ENCODE data around the gene MYOM1.

MYOM1 gene

GRCh38 chr18:3135536-3135935 is 84.2 kb downstream of the MYOM1 start:
- H3K4me3 ChIP-seq (ENCODE audit: control insufficient read depth, low read depth, low read length): no peak overlapping the region
- no peak for DNase-seq (ENCODE audit: low read depth)
- TF ChIP-seq CTCF (conservative IDR thresholded peaks at IDR 0.05; ENCODE audit: control insufficient read depth, insufficient read depth, low read depth, low read length): no peak

- TF ChIP-seq CTCF (conservative IDR thresholded peaks at IDR 0.05; ENCODE audit: control insufficient read depth, insufficient read depth, low read depth, low read length): no peak
- no peak for DNase-seq (ENCODE audit: low read depth)
- H3K4me3 ChIP-seq (ENCODE audit: control insufficient read depth, low read depth, low read length): no peak overlapping the region
Observed at GRCh38 chr18:3132700-3133099, 87.1 kb downstream of the MYOM1 start.

GRCh38 chr18:3130344-3130743 is 89.4 kb downstream of the MYOM1 start:
- no peak for DNase-seq (ENCODE audit: low read depth)
- H3K4me3 ChIP-seq (ENCODE audit: control insufficient read depth, low read depth, low read length): no peak overlapping the region
- TF ChIP-seq CTCF (conservative IDR thresholded peaks at IDR 0.05; ENCODE audit: control insufficient read depth, insufficient read depth, low read depth, low read length): no peak

- TF ChIP-seq CTCF (conservative IDR thresholded peaks at IDR 0.05; ENCODE audit: control insufficient read depth, insufficient read depth, low read depth, low read length): peak; percentile 91
- DNase-seq (ENCODE audit: low read depth): peak; percentile 83
- H3K4me3 ChIP-seq (ENCODE audit: control insufficient read depth, low read depth, low read length): no peak overlapping the region
Observed at GRCh38 chr18:3129053-3129864, 90.5 kb downstream of the MYOM1 start.

- no peak for DNase-seq (ENCODE audit: low read depth)
- no peak for TF ChIP-seq CTCF (conservative IDR thresholded peaks at IDR 0.05; ENCODE audit: control insufficient read depth, insufficient read depth, low read depth, low read length)
- no peak overlapping the region for H3K4me3 ChIP-seq (ENCODE audit: control insufficient read depth, low read depth, low read length)
Observed at GRCh38 chr18:3126457-3127097, 93.2 kb downstream of the MYOM1 start.

- no peak overlapping the region for H3K4me3 ChIP-seq (ENCODE audit: control insufficient read depth, low read depth, low read length)
- TF ChIP-seq CTCF (conservative IDR thresholded peaks at IDR 0.05; ENCODE audit: control insufficient read depth, insufficient read depth, low read depth, low read length): no peak
Observed at GRCh38 chr18:3124822-3125221, 94.9 kb downstream of the MYOM1 start.

More at GRCh38 chr18:3124822-3125221, 94.9 kb downstream of the MYOM1 start:
- no peak for DNase-seq (ENCODE audit: low read depth)

Data from fibroblast of mammary gland (primary cell).